ENCODE results near the gene GPR150. TPM values are rescaled to one million over a fixed set of nuclear protein-coding genes. Genes with fewer than 3 reads are reported as not detected.
A peak's percentile ranks its signal among the peaks of the same experiment; 100 is the strongest.

Gene GPR150
- total and polyA plus RNA-seq, 2 experiments from 2014 or later, result 0.10 to 0.21 TPM

DNA sequence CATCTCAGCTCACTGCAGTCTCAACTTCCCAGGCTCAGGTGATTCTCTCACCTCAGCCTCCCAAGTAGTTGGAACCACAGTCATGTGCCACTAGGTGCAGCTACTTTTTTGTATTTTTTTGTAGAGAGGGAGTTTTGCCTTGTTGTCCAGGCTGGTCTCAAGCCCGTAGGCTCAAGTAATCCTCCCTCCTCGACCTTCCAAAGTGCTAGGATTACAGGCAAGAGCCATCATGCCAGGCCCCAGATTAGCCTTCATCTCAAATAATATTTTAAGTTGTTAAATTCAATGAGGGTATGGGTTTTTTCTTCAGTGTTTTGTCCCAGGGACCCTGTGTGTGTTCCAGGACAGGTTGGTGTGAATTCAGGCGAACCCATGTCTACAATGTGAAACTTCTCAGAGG is 14.2 kb downstream of the GPR150 start (continued):
- TF ChIP-seq, protein P1, sequence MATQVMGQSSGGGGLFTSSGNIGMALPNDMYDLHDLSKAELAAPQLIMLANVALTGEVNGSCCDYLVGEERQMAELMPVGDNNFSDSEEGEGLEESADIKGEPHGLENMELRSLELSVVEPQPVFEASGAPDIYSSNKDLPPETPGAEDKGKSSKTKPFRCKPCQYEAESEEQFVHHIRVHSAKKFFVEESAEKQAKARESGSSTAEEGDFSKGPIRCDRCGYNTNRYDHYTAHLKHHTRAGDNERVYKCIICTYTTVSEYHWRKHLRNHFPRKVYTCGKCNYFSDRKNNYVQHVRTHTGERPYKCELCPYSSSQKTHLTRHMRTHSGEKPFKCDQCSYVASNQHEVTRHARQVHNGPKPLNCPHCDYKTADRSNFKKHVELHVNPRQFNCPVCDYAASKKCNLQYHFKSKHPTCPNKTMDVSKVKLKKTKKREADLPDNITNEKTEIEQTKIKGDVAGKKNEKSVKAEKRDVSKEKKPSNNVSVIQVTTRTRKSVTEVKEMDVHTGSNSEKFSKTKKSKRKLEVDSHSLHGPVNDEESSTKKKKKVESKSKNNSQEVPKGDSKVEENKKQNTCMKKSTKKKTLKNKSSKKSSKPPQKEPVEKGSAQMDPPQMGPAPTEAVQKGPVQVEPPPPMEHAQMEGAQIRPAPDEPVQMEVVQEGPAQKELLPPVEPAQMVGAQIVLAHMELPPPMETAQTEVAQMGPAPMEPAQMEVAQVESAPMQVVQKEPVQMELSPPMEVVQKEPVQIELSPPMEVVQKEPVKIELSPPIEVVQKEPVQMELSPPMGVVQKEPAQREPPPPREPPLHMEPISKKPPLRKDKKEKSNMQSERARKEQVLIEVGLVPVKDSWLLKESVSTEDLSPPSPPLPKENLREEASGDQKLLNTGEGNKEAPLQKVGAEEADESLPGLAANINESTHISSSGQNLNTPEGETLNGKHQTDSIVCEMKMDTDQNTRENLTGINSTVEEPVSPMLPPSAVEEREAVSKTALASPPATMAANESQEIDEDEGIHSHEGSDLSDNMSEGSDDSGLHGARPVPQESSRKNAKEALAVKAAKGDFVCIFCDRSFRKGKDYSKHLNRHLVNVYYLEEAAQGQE (IDR thresholded peaks at IDR 0.05; ENCODE audit: unreplicated experiment), result no peak
- no peak for TF ChIP-seq ZNF114 (CRISPR knock-in tag; IDR thresholded peaks at IDR 0.05)
- TF ChIP-seq, protein P2, sequence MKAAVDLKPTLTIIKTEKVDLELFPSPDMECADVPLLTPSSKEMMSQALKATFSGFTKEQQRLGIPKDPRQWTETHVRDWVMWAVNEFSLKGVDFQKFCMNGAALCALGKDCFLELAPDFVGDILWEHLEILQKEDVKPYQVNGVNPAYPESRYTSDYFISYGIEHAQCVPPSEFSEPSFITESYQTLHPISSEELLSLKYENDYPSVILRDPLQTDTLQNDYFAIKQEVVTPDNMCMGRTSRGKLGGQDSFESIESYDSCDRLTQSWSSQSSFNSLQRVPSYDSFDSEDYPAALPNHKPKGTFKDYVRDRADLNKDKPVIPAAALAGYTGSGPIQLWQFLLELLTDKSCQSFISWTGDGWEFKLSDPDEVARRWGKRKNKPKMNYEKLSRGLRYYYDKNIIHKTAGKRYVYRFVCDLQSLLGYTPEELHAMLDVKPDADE (IDR thresholded peaks at IDR 0.05), result no peak
- TF ChIP-seq ZNF331 (CRISPR knock-in tag; IDR thresholded peaks at IDR 0.05; ENCODE audit: low read depth), result no peak
- no peak for TF ChIP-seq EZH2phosphoT487 (IDR thresholded peaks at IDR 0.05; ENCODE audit: unreplicated experiment)
- TF ChIP-seq, protein P3, sequence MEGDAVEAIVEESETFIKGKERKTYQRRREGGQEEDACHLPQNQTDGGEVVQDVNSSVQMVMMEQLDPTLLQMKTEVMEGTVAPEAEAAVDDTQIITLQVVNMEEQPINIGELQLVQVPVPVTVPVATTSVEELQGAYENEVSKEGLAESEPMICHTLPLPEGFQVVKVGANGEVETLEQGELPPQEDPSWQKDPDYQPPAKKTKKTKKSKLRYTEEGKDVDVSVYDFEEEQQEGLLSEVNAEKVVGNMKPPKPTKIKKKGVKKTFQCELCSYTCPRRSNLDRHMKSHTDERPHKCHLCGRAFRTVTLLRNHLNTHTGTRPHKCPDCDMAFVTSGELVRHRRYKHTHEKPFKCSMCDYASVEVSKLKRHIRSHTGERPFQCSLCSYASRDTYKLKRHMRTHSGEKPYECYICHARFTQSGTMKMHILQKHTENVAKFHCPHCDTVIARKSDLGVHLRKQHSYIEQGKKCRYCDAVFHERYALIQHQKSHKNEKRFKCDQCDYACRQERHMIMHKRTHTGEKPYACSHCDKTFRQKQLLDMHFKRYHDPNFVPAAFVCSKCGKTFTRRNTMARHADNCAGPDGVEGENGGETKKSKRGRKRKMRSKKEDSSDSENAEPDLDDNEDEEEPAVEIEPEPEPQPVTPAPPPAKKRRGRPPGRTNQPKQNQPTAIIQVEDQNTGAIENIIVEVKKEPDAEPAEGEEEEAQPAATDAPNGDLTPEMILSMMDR (conservative IDR thresholded peaks at IDR 0.05; ENCODE audit: low read depth in 2 of 2), result no peak
- no peak for TF ChIP-seq POLR2AphosphoS5 (IDR thresholded peaks at IDR 0.05; ENCODE audit: low read depth)
- TF ChIP-seq EZH2 (IDR thresholded peaks at IDR 0.05; ENCODE audit: low read depth, unreplicated experiment), result no peak
- TF ChIP-seq CREB1 (CRISPR knock-in tag; IDR thresholded peaks at IDR 0.05; ENCODE audit: low read depth), result no peak

DNA sequence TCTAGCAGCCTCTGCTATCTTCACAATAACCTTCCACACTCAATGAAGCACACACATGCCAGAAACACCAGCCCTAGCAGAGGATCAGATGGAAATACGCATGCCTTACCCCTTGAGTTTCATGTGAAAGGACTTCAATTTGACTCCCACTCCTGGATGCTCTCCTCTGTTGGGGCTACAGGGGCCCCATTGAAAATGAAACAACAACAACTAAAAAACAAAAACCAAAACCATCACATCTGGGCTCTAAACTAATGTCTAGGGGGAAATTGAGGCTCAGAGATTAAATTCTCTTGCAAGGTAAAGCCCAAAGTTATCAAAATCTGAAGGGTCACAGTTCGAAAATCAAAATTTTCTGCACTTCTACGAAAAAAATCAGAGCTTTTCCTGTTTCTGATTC is 18.7 kb downstream of the GPR150 start:
- H3K4me2 ChIP-seq, result no peak overlapping the region
- ATAC-seq (no peak), DNase-seq (ENCODE audit: low spot score) (no peak)
- peak overlapping the region; percentile 89 for H2AFZ ChIP-seq
- no peaks in the 10 kb centered on the region for H3K9me2 ChIP-seq (ENCODE audit: insufficient read depth)
- H3K27me3 ChIP-seq (ENCODE audit: insufficient read depth), result no peaks in the 10 kb centered on the region
- no peaks in the 10 kb centered on the region for H3K4me1 ChIP-seq (ENCODE audit: insufficient read depth)
- Mint-ChIP-seq H3K27ac (no peak overlapping the region), H3K36me3 (ENCODE audit: low read depth) (no peaks in the 10 kb centered on the region), H3K4me3 (no peak overlapping the region), H3K27me3 (ENCODE audit: insufficient read depth, low read depth, poor library complexity) (no peaks in the 10 kb centered on the region), H3K4me1 (no peaks in the 10 kb centered on the region), H3K9me3 (no peaks in the 10 kb centered on the region)
- H3K36me3 ChIP-seq (ENCODE audit: insufficient read depth), result no peaks in the 10 kb centered on the region
- H3K79me2 ChIP-seq (replicated peaks; ENCODE audit: insufficient read depth), result no peaks in the 10 kb centered on the region
- H3K4me3 ChIP-seq, result no peak overlapping the region
- H4K20me1 ChIP-seq (replicated peaks; ENCODE audit: insufficient read depth), result no peaks in the 10 kb centered on the region
- H3F3A ChIP-seq (replicated peaks; ENCODE audit: low read depth), result no peaks in the 10 kb centered on the region
- no peak overlapping the region for H3K27ac ChIP-seq (ENCODE audit: low read depth)
- TF ChIP-seq EZH2phosphoT487 (IDR thresholded peaks at IDR 0.05; ENCODE audit: unreplicated experiment), result no peak
- TF ChIP-seq, protein P2 (IDR thresholded peaks at IDR 0.05), result no peak
- TF ChIP-seq, protein P4, sequence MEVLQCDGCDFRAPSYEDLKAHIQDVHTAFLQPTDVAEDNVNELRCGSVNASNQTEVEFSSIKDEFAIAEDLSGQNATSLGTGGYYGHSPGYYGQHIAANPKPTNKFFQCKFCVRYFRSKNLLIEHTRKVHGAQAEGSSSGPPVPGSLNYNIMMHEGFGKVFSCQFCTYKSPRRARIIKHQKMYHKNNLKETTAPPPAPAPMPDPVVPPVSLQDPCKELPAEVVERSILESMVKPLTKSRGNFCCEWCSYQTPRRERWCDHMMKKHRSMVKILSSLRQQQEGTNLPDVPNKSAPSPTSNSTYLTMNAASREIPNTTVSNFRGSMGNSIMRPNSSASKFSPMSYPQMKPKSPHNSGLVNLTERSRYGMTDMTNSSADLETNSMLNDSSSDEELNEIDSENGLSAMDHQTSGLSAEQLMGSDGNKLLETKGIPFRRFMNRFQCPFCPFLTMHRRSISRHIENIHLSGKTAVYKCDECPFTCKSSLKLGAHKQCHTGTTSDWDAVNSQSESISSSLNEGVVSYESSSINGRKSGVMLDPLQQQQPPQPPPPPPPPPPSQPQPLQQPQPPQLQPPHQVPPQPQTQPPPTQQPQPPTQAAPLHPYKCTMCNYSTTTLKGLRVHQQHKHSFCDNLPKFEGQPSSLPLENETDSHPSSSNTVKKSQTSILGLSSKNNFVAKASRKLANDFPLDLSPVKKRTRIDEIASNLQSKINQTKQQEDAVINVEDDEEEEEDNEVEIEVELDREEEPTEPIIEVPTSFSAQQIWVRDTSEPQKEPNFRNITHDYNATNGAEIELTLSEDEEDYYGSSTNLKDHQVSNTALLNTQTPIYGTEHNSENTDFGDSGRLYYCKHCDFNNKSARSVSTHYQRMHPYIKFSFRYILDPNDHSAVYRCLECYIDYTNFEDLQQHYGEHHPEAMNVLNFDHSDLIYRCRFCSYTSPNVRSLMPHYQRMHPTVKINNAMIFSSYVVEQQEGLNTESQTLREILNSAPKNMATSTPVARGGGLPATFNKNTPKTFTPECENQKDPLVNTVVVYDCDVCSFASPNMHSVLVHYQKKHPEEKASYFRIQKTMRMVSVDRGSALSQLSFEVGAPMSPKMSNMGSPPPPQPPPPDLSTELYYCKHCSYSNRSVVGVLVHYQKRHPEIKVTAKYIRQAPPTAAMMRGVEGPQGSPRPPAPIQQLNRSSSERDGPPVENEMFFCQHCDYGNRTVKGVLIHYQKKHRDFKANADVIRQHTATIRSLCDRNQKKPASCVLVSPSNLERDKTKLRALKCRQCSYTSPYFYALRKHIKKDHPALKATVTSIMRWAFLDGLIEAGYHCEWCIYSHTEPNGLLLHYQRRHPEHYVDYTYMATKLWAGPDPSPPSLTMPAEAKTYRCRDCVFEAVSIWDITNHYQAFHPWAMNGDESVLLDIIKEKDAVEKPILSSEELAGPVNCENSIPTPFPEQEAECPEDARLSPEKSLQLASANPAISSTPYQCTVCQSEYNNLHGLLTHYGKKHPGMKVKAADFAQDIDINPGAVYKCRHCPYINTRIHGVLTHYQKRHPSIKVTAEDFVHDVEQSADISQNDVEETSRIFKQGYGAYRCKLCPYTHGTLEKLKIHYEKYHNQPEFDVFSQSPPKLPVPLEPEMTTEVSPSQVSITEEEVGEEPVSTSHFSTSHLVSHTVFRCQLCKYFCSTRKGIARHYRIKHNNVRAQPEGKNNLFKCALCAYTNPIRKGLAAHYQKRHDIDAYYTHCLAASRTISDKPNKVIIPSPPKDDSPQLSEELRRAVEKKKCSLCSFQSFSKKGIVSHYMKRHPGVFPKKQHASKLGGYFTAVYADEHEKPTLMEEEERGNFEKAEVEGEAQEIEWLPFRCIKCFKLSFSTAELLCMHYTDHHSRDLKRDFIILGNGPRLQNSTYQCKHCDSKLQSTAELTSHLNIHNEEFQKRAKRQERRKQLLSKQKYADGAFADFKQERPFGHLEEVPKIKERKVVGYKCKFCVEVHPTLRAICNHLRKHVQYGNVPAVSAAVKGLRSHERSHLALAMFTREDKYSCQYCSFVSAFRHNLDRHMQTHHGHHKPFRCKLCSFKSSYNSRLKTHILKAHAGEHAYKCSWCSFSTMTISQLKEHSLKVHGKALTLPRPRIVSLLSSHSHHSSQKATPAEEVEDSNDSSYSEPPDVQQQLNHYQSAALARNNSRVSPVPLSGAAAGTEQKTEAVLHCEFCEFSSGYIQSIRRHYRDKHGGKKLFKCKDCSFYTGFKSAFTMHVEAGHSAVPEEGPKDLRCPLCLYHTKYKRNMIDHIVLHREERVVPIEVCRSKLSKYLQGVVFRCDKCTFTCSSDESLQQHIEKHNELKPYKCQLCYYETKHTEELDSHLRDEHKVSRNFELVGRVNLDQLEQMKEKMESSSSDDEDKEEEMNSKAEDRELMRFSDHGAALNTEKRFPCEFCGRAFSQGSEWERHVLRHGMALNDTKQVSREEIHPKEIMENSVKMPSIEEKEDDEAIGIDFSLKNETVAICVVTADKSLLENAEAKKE (CRISPR knock-in tag; IDR thresholded peaks at IDR 0.05), result no peak
- TF ChIP-seq JUNB (IDR thresholded peaks at IDR 0.05; ENCODE audit: unreplicated experiment), result no peak
- no peak for TF ChIP-seq EZH2 (IDR thresholded peaks at IDR 0.05; ENCODE audit: low read depth, unreplicated experiment)
- TF ChIP-seq POLR2AphosphoS5 (IDR thresholded peaks at IDR 0.05; ENCODE audit: low read depth), result no peak
